Measurements from ENCODE around the gene TRIM7.

The TRIM7 gene

DNA sequence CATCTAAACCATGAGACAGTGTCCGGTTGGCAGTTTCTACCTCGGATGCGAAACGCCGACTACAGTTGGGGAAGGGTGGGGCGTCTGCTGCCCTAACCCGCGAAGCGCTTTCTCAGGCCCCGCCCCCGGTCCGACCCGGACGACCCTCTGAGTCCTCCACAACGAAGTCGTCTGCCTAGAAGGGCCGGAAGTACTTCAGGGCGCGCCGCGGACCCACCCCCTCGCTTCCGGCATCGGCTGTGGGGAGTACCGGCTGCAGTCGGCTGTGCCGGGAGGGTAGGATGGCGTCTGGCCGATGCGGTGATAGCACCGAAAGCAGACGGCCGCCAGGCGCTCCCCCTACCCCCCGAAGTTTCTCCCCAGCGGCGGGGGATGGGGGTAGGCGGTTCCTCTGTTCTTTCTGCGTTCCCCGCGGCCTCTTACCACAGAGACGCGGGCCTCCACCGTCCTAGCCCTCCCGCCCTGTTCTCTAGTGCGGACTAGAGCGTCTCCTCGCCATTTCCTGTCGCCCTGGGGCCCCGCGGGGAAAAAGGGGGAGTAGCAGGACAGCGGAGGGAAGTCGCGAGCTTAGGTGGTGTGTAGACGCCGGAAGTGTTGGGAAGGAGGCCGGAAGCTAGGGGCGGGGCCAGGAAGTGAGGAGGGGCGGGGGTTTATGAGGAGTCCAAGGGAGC lies 18.2 kb upstream of the TRIM7 start, which contains the start of gene TRIM41:
TSS of gene TRIM41 (plus strand) at position 224 of the 671 bp plus-strand sequence. CDS start 719 bp downstream, outside the sequence.
- TF ChIP-seq, protein P1, sequence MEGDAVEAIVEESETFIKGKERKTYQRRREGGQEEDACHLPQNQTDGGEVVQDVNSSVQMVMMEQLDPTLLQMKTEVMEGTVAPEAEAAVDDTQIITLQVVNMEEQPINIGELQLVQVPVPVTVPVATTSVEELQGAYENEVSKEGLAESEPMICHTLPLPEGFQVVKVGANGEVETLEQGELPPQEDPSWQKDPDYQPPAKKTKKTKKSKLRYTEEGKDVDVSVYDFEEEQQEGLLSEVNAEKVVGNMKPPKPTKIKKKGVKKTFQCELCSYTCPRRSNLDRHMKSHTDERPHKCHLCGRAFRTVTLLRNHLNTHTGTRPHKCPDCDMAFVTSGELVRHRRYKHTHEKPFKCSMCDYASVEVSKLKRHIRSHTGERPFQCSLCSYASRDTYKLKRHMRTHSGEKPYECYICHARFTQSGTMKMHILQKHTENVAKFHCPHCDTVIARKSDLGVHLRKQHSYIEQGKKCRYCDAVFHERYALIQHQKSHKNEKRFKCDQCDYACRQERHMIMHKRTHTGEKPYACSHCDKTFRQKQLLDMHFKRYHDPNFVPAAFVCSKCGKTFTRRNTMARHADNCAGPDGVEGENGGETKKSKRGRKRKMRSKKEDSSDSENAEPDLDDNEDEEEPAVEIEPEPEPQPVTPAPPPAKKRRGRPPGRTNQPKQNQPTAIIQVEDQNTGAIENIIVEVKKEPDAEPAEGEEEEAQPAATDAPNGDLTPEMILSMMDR (IDR thresholded peaks at IDR 0.05; ENCODE audit: insufficient read depth, low read depth, low read length, missing control alignments), result no peak
- peak; percentile 98 for DNase-seq (ENCODE audit: low read depth)
- H3K4me3 ChIP-seq (ENCODE audit: low read length), result peak within 1 kb of the TSS; percentile 81

DNA sequence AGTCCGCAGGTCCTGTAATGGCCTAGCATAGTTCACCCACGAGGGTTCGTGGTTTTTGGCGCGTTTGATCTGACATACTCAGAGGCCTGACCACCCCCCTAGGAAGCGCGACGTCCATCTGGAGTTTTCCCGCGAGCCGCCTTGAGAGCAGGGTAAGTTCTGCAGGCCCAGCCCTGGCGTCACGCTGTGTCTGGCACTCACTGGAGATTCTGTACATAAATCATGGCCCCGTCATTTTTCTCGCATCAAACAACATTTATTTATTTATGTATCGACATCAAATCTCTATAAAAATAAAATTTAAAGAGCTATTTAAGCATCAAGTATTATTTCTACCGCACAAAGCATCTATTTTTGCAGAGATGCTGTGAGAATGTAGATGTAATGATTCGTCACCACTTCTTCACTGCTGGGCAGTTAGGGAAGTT lies 17.6 kb upstream of the TRIM7 start:
- DNase-seq (ENCODE audit: low read depth), result no peak
- H3K4me3 ChIP-seq (ENCODE audit: low read length), result peak overlapping the region; percentile 81
- TF ChIP-seq, protein P1 (IDR thresholded peaks at IDR 0.05; ENCODE audit: insufficient read depth, low read depth, low read length, missing control alignments), result no peak

DNA sequence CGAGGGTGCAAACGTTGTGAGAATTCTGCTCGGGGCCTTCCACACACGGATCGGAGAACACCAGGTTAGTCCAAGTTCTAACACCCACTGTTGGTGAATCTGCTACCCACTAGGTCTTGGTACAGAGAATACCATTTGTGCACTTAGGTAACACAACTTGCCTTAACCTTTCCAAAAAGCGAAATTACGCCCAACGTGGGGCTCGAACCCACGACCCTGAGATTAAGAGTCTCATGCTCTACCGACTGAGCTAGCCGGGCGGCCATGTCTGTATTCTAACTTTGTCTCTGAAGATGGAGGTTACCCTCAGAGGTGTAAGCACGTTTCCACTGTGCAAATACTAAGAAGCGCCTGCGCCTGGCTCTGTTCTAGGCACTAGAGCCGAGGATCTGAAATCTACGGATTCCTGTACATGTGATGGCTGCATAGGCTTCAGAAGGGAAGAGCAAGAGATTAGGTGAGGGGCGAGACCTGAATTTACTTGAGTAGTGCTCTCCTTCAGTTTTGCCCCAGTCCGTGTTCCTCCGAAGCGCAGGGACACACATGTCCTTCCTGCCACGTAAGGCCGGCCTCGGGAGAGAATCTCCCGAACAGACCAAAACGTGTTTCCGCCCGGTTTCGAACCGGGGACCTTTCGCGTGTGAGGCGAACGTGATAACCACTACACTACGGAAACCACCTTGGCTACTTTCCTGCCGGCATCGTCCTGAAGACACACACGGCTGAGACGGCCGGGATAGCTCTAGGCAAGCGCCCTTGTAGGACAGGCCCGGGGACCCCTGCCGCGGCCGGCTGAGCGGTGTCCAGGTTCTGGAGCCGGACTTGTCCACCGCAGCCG lies 17.0 kb upstream of the TRIM7 start:
- peak; percentile 95 for DNase-seq (ENCODE audit: low read depth)
- H3K4me3 ChIP-seq (ENCODE audit: low read length), result peak overlapping the region; percentile 81

GRCh38 chr5:181221105-181221791 lies 16.3 kb upstream of the TRIM7 start:
- TF ChIP-seq, protein P1 (IDR thresholded peaks at IDR 0.05; ENCODE audit: insufficient read depth, low read depth, low read length, missing control alignments), result no peak
- DNase-seq (ENCODE audit: low read depth), result peak; percentile 23
- H3K4me3 ChIP-seq (ENCODE audit: low read length), result no peak overlapping the region

More for the DNA sequence above, 17.0 kb upstream of the TRIM7 start:
- TF ChIP-seq, protein P1 (IDR thresholded peaks at IDR 0.05; ENCODE audit: insufficient read depth, low read depth, low read length, missing control alignments), result no peak

DNA sequence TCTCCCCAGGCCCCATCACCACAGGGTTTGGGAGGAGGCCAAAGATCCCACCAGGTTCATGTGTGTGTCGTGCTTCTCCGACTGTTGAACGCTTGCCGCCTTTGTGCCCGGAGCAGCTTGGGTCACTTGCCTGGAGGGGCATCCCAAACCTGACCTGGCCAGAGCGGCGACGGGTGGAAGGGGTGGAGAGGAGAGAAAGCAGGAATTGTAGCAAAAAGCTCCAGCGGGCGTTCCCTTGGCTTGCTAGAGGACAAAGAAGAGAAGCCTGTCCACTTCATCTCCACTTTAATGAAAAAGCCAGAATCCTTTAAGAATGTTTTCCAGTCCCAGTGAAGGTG lies 15.2 kb upstream of the TRIM7 start:
- TF ChIP-seq, protein P1 (IDR thresholded peaks at IDR 0.05; ENCODE audit: insufficient read depth, low read depth, low read length, missing control alignments), result no peak
- H3K4me3 ChIP-seq (ENCODE audit: low read length), result no peak overlapping the region
- no peak for DNase-seq (ENCODE audit: low read depth)

GRCh38 chr5:181219262-181220177 lies 14.5 kb upstream of the TRIM7 start:
- TF ChIP-seq, protein P1 (IDR thresholded peaks at IDR 0.05; ENCODE audit: insufficient read depth, low read depth, low read length, missing control alignments), result no peak
- no peak for DNase-seq (ENCODE audit: low read depth)
- H3K4me3 ChIP-seq (ENCODE audit: low read length), result no peak overlapping the region

All from epithelial cell of esophagus (primary cell).